Measurements from ENCODE around the gene FAM227B.
"Not testable (repeated sequence)": the region's sequence is repeated elsewhere in the genome, so short reads cannot be mapped to it uniquely, and the experiment has no call there.

The FAM227B gene

DNA sequence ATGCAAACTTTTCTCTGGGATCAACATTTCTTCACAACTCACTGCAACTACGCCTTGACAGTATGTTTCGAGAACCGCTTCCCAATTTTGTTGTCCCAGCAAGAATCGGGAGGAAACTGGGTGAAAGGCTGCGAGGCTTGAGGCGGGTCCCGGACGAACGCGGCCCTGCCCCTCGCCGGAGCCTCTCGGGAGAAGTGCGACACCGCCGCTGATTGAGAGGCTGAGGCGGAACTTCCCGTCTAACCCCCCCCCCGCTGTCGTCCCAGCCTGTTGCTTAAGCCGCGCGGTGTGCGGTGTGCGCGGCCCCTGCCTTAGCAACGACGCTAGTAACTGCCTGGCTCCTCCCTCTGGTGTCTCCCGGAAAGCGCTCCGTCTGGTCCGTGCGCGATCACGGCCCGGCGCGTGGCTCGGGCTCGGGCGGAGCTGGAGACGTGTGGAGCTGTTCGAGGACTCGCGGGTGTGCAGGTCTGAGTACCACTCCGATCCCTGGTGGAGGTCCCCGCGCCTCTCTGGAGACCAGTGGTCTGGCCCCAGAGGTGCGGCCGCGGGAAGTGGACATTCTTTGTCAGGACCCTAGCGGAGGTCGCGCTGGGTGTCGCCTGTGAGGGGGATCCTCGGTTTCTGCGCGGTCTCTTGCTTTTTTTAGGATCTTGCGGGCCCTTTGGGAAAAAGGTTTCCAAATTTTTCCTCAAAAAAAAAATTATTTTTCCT, at the start of gene FAM227B, which contains the start of gene DTWD1:
FAM227B (minus strand) TSS at position 161 of the 711 bp plus-strand sequence. CDS start 5,647 bp downstream, outside the sequence.
DTWD1 (plus strand) TSS at position 391 of the 711 bp plus-strand sequence. CDS start 4,120 bp downstream, outside the sequence.
- peak; percentile 93 for DNase-seq (ENCODE audit: extremely low spot score)
- POLR2A ChIA-PET, result no interaction called here
- no peak for TF ChIP-seq CTCF (IDR thresholded peaks at IDR 0.05; ENCODE audit: control extremely low read depth, extremely low read depth, low read depth, missing control alignments)
- CTCF ChIA-PET, result interaction anchor here (0.7 to 1.1 kb wide), 2 partner anchors 33 to 42 kb away, joined by 3 read pairs; no protein-coding TSS in a partner anchor

- no peak for TF ChIP-seq CTCF (IDR thresholded peaks at IDR 0.05; ENCODE audit: control extremely low read depth, extremely low read depth, low read depth, missing control alignments)
- ChIA-PET POLR2A (no interaction called here), CTCF (no interaction called here)
- DNase-seq (ENCODE audit: extremely low spot score), result no peak
Measured at GRCh38 chr15:49669288-49669687, 48.7 kb upstream of the FAM227B start.

- DNase-seq (ENCODE audit: extremely low spot score); CTCF ChIA-PET; POLR2A ChIA-PET: not testable (repeated sequence)
Measured at GRCh38 chr15:49666486-49666885, 45.9 kb upstream of the FAM227B start.

DNA sequence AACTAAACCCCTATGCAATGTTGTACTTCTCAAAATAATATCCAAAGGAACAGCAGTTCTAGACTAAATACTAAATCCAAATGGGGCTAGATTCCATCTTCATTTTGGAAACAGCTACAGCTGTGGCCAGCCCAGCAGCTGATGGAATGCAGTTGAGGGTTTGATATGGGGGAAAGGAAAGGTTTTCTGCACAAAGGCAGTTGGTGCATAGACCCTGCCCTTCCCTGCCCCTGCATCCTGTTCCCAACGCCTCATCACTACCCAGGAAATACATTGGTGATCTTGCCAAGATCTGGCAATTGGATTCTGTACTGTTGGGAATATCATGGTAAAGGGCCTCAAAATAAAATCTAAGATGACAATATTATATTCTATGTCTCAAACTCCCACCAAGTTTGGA, 44.1 kb upstream of the FAM227B start:
- ChIA-PET POLR2A (no interaction called here), CTCF (no interaction called here)
- DNase-seq (ENCODE audit: extremely low spot score), result no peak
- no peak for TF ChIP-seq CTCF (IDR thresholded peaks at IDR 0.05; ENCODE audit: control extremely low read depth, extremely low read depth, low read depth, missing control alignments)

- ChIA-PET CTCF (interaction anchor here (1.1 kb wide), 1 partner anchor 17 kb away, joined by 3 read pairs; no protein-coding TSS in a partner anchor), POLR2A (no interaction called here)
- no peak for TF ChIP-seq CTCF (IDR thresholded peaks at IDR 0.05; ENCODE audit: control extremely low read depth, extremely low read depth, low read depth, missing control alignments)
- DNase-seq (ENCODE audit: extremely low spot score), result no peak
Measured at GRCh38 chr15:49656734-49657133, 36.1 kb upstream of the FAM227B start.

GRCh38 chr15:49652922-49653321, 32.3 kb upstream of the FAM227B start:
- DNase-seq (ENCODE audit: extremely low spot score), result no peak
- CTCF ChIA-PET, result interaction anchor here (1.5 kb wide), 1 partner anchor 32 kb away, joined by 3 read pairs; the partner anchor contains the start of gene DTWD1
- TF ChIP-seq CTCF (IDR thresholded peaks at IDR 0.05; ENCODE audit: control extremely low read depth, extremely low read depth, low read depth, missing control alignments), result no peak
- POLR2A ChIA-PET, result no interaction called here

GRCh38 chr15:49650676-49651075, 30.1 kb upstream of the FAM227B start:
- DNase-seq (ENCODE audit: extremely low spot score), result no peak
- no peak for TF ChIP-seq CTCF (IDR thresholded peaks at IDR 0.05; ENCODE audit: control extremely low read depth, extremely low read depth, low read depth, missing control alignments)
- POLR2A ChIA-PET, result no interaction called here
- CTCF ChIA-PET, result no interaction called here
